Measurements from ENCODE around the gene MACROH2A1. TPM values are rescaled to one million over a fixed set of nuclear protein-coding genes. Genes with fewer than 3 reads are reported as not detected.
A peak's percentile ranks its signal among the peaks of the same experiment; 100 is the strongest.

MACROH2A1 gene
- total and polyA plus RNA-seq, 2 experiments from 2014 or later: 115 to 125 TPM

GRCh38 chr5:135332519-135333150, 66.4 kb downstream of the MACROH2A1 start:
- H3K27ac ChIP-seq: no peak overlapping the region
- no peak overlapping the region for H3K4me3 ChIP-seq
- no peaks in the 10 kb centered on the region for H3K9me3 ChIP-seq (ENCODE audit: low read depth)
- no peak for TF ChIP-seq EZH2phosphoT487 (IDR thresholded peaks at IDR 0.05; ENCODE audit: insufficient read depth, low read depth)
- TF ChIP-seq EZH2 (IDR thresholded peaks at IDR 0.05; ENCODE audit: insufficient read depth, poor library complexity, severe bottlenecking): no peak
- H3K4me2 ChIP-seq (ENCODE audit: unreplicated experiment): no peak overlapping the region
- no peaks in the 10 kb centered on the region for H3K27me3 ChIP-seq (replicated peaks; ENCODE audit: insufficient read depth)
- peak; percentile 81 for DNase-seq
- WGBS, 2 experiments (ENCODE audit: low coverage in 1 of 2, low lambda C conversion rate in 2 of 2, missing lambda C conversion rate in 2 of 2): 38 to 50% methylated on average over 5 of the region's 5 CpGs
- no peaks in the 10 kb centered on the region for H4K20me1 ChIP-seq (ENCODE audit: insufficient read depth)
- no peaks in the 10 kb centered on the region for H3K79me2 ChIP-seq (ENCODE audit: insufficient read depth)
- in situ Hi-C loops (cut with MboI): loop anchor here (25.0 kb wide), 1 partner anchor 420 kb away; the partner anchor contains the start of gene PCBD2
- no peak overlapping the region for H2AFZ ChIP-seq
- H3K9me2 ChIP-seq (ENCODE audit: insufficient read depth): no peaks in the 10 kb centered on the region
- peaks cover 7% of the 10 kb centered on the region for H3K4me1 ChIP-seq (ENCODE audit: insufficient read depth)
- H3K36me3 ChIP-seq (ENCODE audit: low read depth): peaks cover 6% of the 10 kb centered on the region; the same call in 1 of the 2 replicates
- peaks cover 20% of the 10 kb centered on the region for H3F3A ChIP-seq (ENCODE audit: insufficient read depth)
- H3K9ac ChIP-seq: no peak overlapping the region

- Histone ChIP-seq H3K27me3 (replicated peaks; ENCODE audit: insufficient read depth) (no peaks in the 10 kb centered on the region), H3K4me3 (no peak overlapping the region), H4K20me1 (ENCODE audit: insufficient read depth) (no peaks in the 10 kb centered on the region), H3K4me1 (ENCODE audit: insufficient read depth) (peaks cover 7% of the 10 kb centered on the region), H3K79me2 (ENCODE audit: insufficient read depth) (no peaks in the 10 kb centered on the region), H2AFZ (no peak overlapping the region), H3K9me3 (ENCODE audit: low read depth) (no peaks in the 10 kb centered on the region), H3F3A (ENCODE audit: insufficient read depth) (peaks cover 20% of the 10 kb centered on the region), H3K27ac (no peak overlapping the region), H3K36me3 (ENCODE audit: low read depth) (peaks cover 6% of the 10 kb centered on the region; the same call in 1 of the 2 replicates), H3K4me2 (ENCODE audit: unreplicated experiment) (no peak overlapping the region), H3K9me2 (ENCODE audit: insufficient read depth) (no peaks in the 10 kb centered on the region), H3K9ac (no peak overlapping the region)
- no peak for DNase-seq
- 99 to 100% methylated on average over 3 of the region's 3 CpGs for WGBS, 2 experiments (ENCODE audit: low coverage in 1 of 2, low lambda C conversion rate in 2 of 2, missing lambda C conversion rate in 2 of 2)
- in situ Hi-C loops (cut with MboI): loop anchor here (25.0 kb wide), 1 partner anchor 419 kb away; the partner anchor contains the start of gene PCBD2
- TF ChIP-seq EZH2phosphoT487 (IDR thresholded peaks at IDR 0.05; ENCODE audit: insufficient read depth, low read depth): no peak
- TF ChIP-seq EZH2 (IDR thresholded peaks at IDR 0.05; ENCODE audit: insufficient read depth, poor library complexity, severe bottlenecking): no peak
These were observed 67.4 kb downstream of the MACROH2A1 start for GRCh38 chr5:135331612-135332011.

GRCh38 chr5:135330798-135331096, 68.3 kb downstream of the MACROH2A1 start:
- H3K27me3 ChIP-seq (replicated peaks; ENCODE audit: insufficient read depth): no peaks in the 10 kb centered on the region
- H3K9ac ChIP-seq: no peak overlapping the region
- DNase-seq: no peak
- WGBS, 2 experiments (ENCODE audit: low coverage in 1 of 2, low lambda C conversion rate in 2 of 2, missing lambda C conversion rate in 2 of 2): 80 to 86% methylated on average over 3 of the region's 3 CpGs
- no peak overlapping the region for H3K4me2 ChIP-seq (ENCODE audit: unreplicated experiment)
- no peaks in the 10 kb centered on the region for H4K20me1 ChIP-seq (ENCODE audit: insufficient read depth)
- H2AFZ ChIP-seq: no peak overlapping the region
- H3K79me2 ChIP-seq (ENCODE audit: insufficient read depth): no peaks in the 10 kb centered on the region
- peaks cover 6% of the 10 kb centered on the region; the same call in 1 of the 2 replicates for H3K36me3 ChIP-seq (ENCODE audit: low read depth)
- TF ChIP-seq EZH2 (IDR thresholded peaks at IDR 0.05; ENCODE audit: insufficient read depth, poor library complexity, severe bottlenecking) (no peak), EZH2phosphoT487 (IDR thresholded peaks at IDR 0.05; ENCODE audit: insufficient read depth, low read depth) (no peak)
- in situ Hi-C loops (cut with MboI): loop anchor here (25.0 kb wide), 1 partner anchor 418 kb away; the partner anchor contains the start of gene PCBD2
- no peak overlapping the region for H3K27ac ChIP-seq
- no peaks in the 10 kb centered on the region for H3K9me2 ChIP-seq (ENCODE audit: insufficient read depth)
- H3K4me3 ChIP-seq: no peak overlapping the region
- no peaks in the 10 kb centered on the region for H3K9me3 ChIP-seq (ENCODE audit: low read depth)
- peaks cover 20% of the 10 kb centered on the region for H3F3A ChIP-seq (ENCODE audit: insufficient read depth)
- H3K4me1 ChIP-seq (ENCODE audit: insufficient read depth): peaks cover 7% of the 10 kb centered on the region

GRCh38 chr5:135329913-135330797, 68.9 kb downstream of the MACROH2A1 start:
- H3K79me2 ChIP-seq (ENCODE audit: insufficient read depth): no peaks in the 10 kb centered on the region
- TF ChIP-seq EZH2phosphoT487 (IDR thresholded peaks at IDR 0.05; ENCODE audit: insufficient read depth, low read depth) (no peak), EZH2 (IDR thresholded peaks at IDR 0.05; ENCODE audit: insufficient read depth, poor library complexity, severe bottlenecking) (no peak)

More at GRCh38 chr5:135329913-135330797, 68.9 kb downstream of the MACROH2A1 start:
- H3K4me3 ChIP-seq: no peak overlapping the region
- DNase-seq: no peak
- H3K9me2 ChIP-seq (ENCODE audit: insufficient read depth): no peaks in the 10 kb centered on the region
- 82 to 88% methylated on average over 17 to 18 of the region's 18 CpGs for whole genome bisulfite sequencing, 2 experiments (ENCODE audit: low coverage in 1 of 2, low lambda C conversion rate in 2 of 2, missing lambda C conversion rate in 2 of 2)
- no peaks in the 10 kb centered on the region for H3K27me3 ChIP-seq (replicated peaks; ENCODE audit: insufficient read depth)
- H3K9me3 ChIP-seq (ENCODE audit: low read depth): no peaks in the 10 kb centered on the region
- peaks cover 7% of the 10 kb centered on the region for H3K4me1 ChIP-seq (ENCODE audit: insufficient read depth)
- H3F3A ChIP-seq (ENCODE audit: insufficient read depth): peaks cover 20% of the 10 kb centered on the region
- in situ Hi-C loops (cut with MboI): loop anchor here (25.0 kb wide), 1 partner anchor 418 kb away; the partner anchor contains the start of gene PCBD2
- no peaks in the 10 kb centered on the region for H4K20me1 ChIP-seq (ENCODE audit: insufficient read depth)
- H3K4me2 ChIP-seq (ENCODE audit: unreplicated experiment): no peak overlapping the region
- H2AFZ ChIP-seq: no peak overlapping the region
- H3K36me3 ChIP-seq (ENCODE audit: low read depth): peaks cover 6% of the 10 kb centered on the region; the same call in 1 of the 2 replicates
- no peak overlapping the region for H3K27ac ChIP-seq
- no peak overlapping the region for H3K9ac ChIP-seq
